GM06990 (cell line): ENCODE data around the gene RASL11B.

Source experiments
- DNase-seq: peaks from one replicate; pipeline ENCODE4 v3.0.0-alpha.2; 2011; ENCODE audit not compliant: insufficient read length; ENCODE audit errors: extremely low read depth
- H3K27me3 ChIP-seq: replicated peaks from 2 replicates; pipeline ENCODE4 v1.6.0; 2011; ENCODE audit warnings: low read length; ENCODE audit not compliant: control insufficient read depth, insufficient read depth
- H3K36me3 ChIP-seq: 2 replicates; pipeline ENCODE4 v1.5.1; 2011; ENCODE audit warnings: low read length; ENCODE audit not compliant: control insufficient read depth, insufficient read depth
- H3K4me3 ChIP-seq: replicated peaks from 2 replicates; pipeline ENCODE4 v1.5.1; 2011; ENCODE audit warnings: low read depth, mild to moderate bottlenecking, control low read depth, low read length
- CTCF ChIP-seq: IDR thresholded peaks from 2 replicates; pipeline ENCODE4 v1.5.1; 2011; ENCODE audit warnings: low read length, control low read depth, mild to moderate bottlenecking, inconsistent platforms; ENCODE audit not compliant: insufficient read depth, poor library complexity, severe bottlenecking

The RASL11B gene

GRCh38 chr4:52860361-52860760 lies 1.8 kb upstream of the RASL11B start:
- Histone ChIP-seq H3K36me3 (no peaks in the 10 kb centered on the region), H3K4me3 (no peak overlapping the region), H3K27me3 (no peaks in the 10 kb centered on the region; the same call in 1 of the 2 replicates)
- no peak for TF ChIP-seq CTCF
- no peak for DNase-seq

- TF ChIP-seq CTCF = no peak
- Histone ChIP-seq H3K4me3 (peak overlapping the region; percentile 52), H3K36me3 (no peaks in the 10 kb centered on the region), H3K27me3 (no peaks in the 10 kb centered on the region; the same call in 1 of the 2 replicates)
- DNase-seq = no peak
These were observed 820 bp upstream of the RASL11B start for GRCh38 chr4:52861171-52861823.

- DNase-seq = no peak
- Histone ChIP-seq H3K36me3 (no peaks in the 10 kb centered on the region), H3K27me3 (no peaks in the 10 kb centered on the region; the same call in 1 of the 2 replicates), H3K4me3 (peak overlapping the region; percentile 58)
- TF ChIP-seq CTCF = no peak
These were observed 583 bp downstream of the RASL11B start for GRCh38 chr4:52862639-52863161.

GRCh38 chr4:52863324-52863723 lies 1.2 kb downstream of the RASL11B start:
- TF ChIP-seq CTCF = no peak
- no peak overlapping the region for H3K4me3 ChIP-seq
- no peak for DNase-seq
- H3K36me3 ChIP-seq = no peaks in the 10 kb centered on the region
- no peaks in the 10 kb centered on the region; the same call in 1 of the 2 replicates for H3K27me3 ChIP-seq

- no peaks in the 10 kb centered on the region; the same call in 1 of the 2 replicates for H3K27me3 ChIP-seq
- no peak for DNase-seq
- no peak overlapping the region for H3K4me3 ChIP-seq
- no peaks in the 10 kb centered on the region for H3K36me3 ChIP-seq
- TF ChIP-seq CTCF = no peak
These were observed 2.7 kb downstream of the RASL11B start for GRCh38 chr4:52864793-52865192.
